Astrocyte of the cerebellum (primary cell): Measurements from ENCODE around the gene CCR4.

ENCODE experiments used
- DNase-seq: peaks from one replicate; pipeline ENCODE4 v3.0.0-alpha.2; 2011; ENCODE audit warnings: low read depth
- H3K4me3 ChIP-seq: 2 replicates; pipeline ENCODE4 v1.5.1; 2011; ENCODE audit warnings: mild to moderate bottlenecking, low read depth, low read length, moderate library complexity
- in situ Hi-C: cut with HindIII; loops from 2 replicates; pipeline ENCODE4 v1.10.0; 2017; ENCODE audit warnings: low sequenced_read_pairs
- TF ChIP-seq, protein P1 (sequence below): IDR thresholded peaks from 2 replicates; pipeline ENCODE4 v1.5.1; 2012; ENCODE audit warnings: low read length, low read depth, moderate library complexity, mild to moderate bottlenecking; ENCODE audit errors: missing control alignments

CCR4 gene

DNA sequence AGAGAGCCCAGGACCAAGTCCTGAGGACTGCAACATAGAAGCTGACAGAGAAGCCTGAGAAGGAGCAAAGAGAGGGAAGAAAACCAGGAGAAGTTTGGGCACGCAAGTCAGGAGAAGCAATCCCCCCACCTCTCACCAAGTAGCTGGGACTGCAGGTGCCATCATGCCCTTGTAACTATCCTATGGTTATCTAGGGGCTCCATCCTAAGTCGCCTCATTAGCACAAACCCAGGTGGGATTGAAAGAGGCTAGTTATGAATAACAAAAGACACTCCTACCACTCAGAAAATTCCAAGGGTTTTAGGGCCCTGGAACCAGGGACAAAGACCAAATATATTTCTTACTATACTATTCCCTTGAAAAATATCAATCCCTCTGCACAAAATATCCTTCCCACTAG lies 53.5 kb downstream of the CCR4 start:
- TF ChIP-seq, protein P1, sequence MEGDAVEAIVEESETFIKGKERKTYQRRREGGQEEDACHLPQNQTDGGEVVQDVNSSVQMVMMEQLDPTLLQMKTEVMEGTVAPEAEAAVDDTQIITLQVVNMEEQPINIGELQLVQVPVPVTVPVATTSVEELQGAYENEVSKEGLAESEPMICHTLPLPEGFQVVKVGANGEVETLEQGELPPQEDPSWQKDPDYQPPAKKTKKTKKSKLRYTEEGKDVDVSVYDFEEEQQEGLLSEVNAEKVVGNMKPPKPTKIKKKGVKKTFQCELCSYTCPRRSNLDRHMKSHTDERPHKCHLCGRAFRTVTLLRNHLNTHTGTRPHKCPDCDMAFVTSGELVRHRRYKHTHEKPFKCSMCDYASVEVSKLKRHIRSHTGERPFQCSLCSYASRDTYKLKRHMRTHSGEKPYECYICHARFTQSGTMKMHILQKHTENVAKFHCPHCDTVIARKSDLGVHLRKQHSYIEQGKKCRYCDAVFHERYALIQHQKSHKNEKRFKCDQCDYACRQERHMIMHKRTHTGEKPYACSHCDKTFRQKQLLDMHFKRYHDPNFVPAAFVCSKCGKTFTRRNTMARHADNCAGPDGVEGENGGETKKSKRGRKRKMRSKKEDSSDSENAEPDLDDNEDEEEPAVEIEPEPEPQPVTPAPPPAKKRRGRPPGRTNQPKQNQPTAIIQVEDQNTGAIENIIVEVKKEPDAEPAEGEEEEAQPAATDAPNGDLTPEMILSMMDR, result no peak
- no peak for DNase-seq
- no peak overlapping the region for H3K4me3 ChIP-seq
- in situ Hi-C loops, result no loop called here
